ENCODE results near the gene MAPK8. TPM values are rescaled to one million over a fixed set of nuclear protein-coding genes. Genes with fewer than 3 reads are reported as not detected.

MAPK8 gene
- total RNA-seq, 2 experiments from 2014 or later = 47.8 to 50.6 TPM

DNA sequence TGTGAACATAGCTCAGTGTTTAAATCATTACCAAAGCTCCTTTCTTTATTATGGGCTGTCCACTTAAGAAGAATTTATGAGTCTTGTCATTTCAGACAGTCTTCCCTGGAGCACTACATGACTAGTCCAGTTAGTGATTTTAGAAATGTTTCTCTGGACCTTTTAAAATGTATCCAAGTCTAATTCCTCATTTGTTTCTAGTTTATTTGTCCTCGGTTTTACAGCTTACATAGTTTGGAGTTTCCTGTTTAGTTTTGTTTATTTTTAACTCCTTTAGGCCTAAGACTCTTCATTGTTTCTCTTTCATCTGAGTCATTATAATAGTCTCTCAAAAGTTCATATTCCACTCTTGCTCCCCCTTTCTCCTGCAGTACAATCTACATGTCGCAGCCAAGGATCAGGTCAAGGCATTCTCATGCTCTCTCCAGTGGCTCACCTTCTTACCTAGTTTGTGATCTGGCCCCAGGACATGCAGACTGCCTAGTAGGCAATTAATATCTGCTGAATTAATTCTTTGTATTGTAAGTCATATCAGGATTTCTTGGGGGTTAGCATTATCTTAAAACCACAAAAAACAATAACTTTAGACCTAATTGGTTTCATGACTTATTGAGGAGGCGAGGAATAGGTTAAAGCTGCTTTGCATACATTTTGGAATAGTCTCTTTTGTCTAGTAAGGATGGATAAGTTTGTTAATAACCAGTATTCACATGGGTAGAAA lies 93.8 kb downstream of the MAPK8 start:
- Histone ChIP-seq H3K9me3 (ENCODE audit: control insufficient read depth in 1 of 2, insufficient read depth in 1 of 2, low read length in 2 of 2) (no peaks in the 10 kb centered on the region), H3K27me3 (ENCODE audit: control insufficient read depth in 1 of 2, insufficient read depth in 2 of 2, low read length in 2 of 2) (no peaks in the 10 kb centered on the region), H3K27ac (ENCODE audit: low read depth in 1 of 2, low read length in 2 of 2) (no peak overlapping the region), H3K4me3 (ENCODE audit: low read length) (no peak overlapping the region), H3K4me1 (ENCODE audit: insufficient read depth, low read length) (no peaks in the 10 kb centered on the region), H3K36me3 (ENCODE audit: insufficient read depth, low read length) (peaks cover 3% of the 10 kb centered on the region)
- intact Hi-C loops (cut with DNase I, micrococcal nuclease) = no loop called here
- ChIA-PET CTCF (no interaction called here), POLR2A (no interaction called here)
- TF ChIP-seq, protein P1, sequence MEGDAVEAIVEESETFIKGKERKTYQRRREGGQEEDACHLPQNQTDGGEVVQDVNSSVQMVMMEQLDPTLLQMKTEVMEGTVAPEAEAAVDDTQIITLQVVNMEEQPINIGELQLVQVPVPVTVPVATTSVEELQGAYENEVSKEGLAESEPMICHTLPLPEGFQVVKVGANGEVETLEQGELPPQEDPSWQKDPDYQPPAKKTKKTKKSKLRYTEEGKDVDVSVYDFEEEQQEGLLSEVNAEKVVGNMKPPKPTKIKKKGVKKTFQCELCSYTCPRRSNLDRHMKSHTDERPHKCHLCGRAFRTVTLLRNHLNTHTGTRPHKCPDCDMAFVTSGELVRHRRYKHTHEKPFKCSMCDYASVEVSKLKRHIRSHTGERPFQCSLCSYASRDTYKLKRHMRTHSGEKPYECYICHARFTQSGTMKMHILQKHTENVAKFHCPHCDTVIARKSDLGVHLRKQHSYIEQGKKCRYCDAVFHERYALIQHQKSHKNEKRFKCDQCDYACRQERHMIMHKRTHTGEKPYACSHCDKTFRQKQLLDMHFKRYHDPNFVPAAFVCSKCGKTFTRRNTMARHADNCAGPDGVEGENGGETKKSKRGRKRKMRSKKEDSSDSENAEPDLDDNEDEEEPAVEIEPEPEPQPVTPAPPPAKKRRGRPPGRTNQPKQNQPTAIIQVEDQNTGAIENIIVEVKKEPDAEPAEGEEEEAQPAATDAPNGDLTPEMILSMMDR (IDR thresholded peaks at IDR 0.05) = no peak
- Mint-ChIP-seq H3K36me3 (ENCODE audit: low read depth) (peaks cover 13% of the 10 kb centered on the region), H3K4me1 (ENCODE audit: low read depth) (peaks cover 28% of the 10 kb centered on the region), H3K9me3 (no peaks in the 10 kb centered on the region), H3K27ac (no peak overlapping the region), H3K4me3 (no peak overlapping the region), H3K27me3 (no peaks in the 10 kb centered on the region)
- DNase-seq (no peak), ATAC-seq (ENCODE audit: poor library complexity) (no peak)

DNA sequence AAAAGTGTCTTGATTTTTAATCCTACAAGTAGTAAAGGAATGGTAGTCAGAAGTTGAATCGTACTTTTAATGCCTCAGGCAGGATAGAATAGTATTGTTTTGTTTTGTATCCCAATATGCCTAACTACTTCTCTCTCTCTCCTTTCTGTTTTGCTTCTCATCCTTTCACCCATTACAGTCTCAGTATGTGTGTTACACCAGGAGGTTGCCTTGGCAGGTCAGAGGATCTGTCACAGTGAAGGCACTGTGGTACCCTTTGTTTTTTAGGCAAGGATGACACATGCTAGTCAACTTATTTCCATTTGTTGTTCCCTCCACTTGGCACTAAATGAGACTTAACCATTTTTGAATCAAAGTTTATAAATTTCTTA lies 94.4 kb downstream of the MAPK8 start:
- Mint-ChIP-seq H3K27ac (no peak overlapping the region), H3K9me3 (no peaks in the 10 kb centered on the region), H3K4me3 (no peak overlapping the region), H3K4me1 (ENCODE audit: low read depth) (peaks cover 28% of the 10 kb centered on the region), H3K27me3 (no peaks in the 10 kb centered on the region), H3K36me3 (ENCODE audit: low read depth) (peaks cover 17% of the 10 kb centered on the region)
- intact Hi-C loops (cut with DNase I, micrococcal nuclease) = no loop called here
- Histone ChIP-seq H3K4me3 (ENCODE audit: low read length) (no peak overlapping the region), H3K27ac (ENCODE audit: low read depth in 1 of 2, low read length in 2 of 2) (no peak overlapping the region), H3K27me3 (ENCODE audit: control insufficient read depth in 1 of 2, insufficient read depth in 2 of 2, low read length in 2 of 2) (no peaks in the 10 kb centered on the region), H3K9me3 (ENCODE audit: control insufficient read depth in 1 of 2, insufficient read depth in 1 of 2, low read length in 2 of 2) (no peaks in the 10 kb centered on the region), H3K36me3 (ENCODE audit: insufficient read depth, low read length) (peaks cover 3% of the 10 kb centered on the region), H3K4me1 (ENCODE audit: insufficient read depth, low read length) (no peaks in the 10 kb centered on the region)
- ChIA-PET CTCF (no interaction called here), POLR2A (no interaction called here)
- ATAC-seq (ENCODE audit: poor library complexity) (no peak), DNase-seq (no peak)
- TF ChIP-seq, protein P1 (IDR thresholded peaks at IDR 0.05) = no peak

DNA sequence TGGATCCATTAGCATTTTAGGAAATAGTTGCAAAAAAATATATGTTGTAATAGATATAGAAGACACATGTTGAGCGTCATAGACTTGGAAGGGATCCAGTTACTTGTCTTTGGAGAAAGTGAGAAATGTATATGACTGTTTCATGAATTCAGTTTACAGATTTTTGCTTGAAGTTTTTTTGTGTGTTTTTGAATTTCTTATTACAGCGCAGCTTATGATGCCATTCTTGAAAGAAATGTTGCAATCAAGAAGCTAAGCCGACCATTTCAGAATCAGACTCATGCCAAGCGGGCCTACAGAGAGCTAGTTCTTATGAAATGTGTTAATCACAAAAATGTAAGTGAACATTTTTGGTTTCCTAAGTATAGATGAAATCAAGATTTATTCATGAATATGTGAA lies 98.2 kb downstream of the MAPK8 start:
- no peak for ATAC-seq (ENCODE audit: poor library complexity)
- Histone ChIP-seq H3K9me3 (ENCODE audit: control insufficient read depth in 1 of 2, insufficient read depth in 1 of 2, low read length in 2 of 2) (no peaks in the 10 kb centered on the region), H3K4me3 (ENCODE audit: low read length) (no peak overlapping the region), H3K36me3 (ENCODE audit: insufficient read depth, low read length) (peaks cover 23% of the 10 kb centered on the region), H3K27ac (ENCODE audit: low read depth in 1 of 2, low read length in 2 of 2) (no peak overlapping the region), H3K27me3 (ENCODE audit: control insufficient read depth in 1 of 2, insufficient read depth in 2 of 2, low read length in 2 of 2) (no peaks in the 10 kb centered on the region), H3K4me1 (ENCODE audit: insufficient read depth, low read length) (no peaks in the 10 kb centered on the region)
- Mint-ChIP-seq H3K4me3 (no peak overlapping the region), H3K27ac (no peak overlapping the region), H3K9me3 (no peaks in the 10 kb centered on the region), H3K27me3 (no peaks in the 10 kb centered on the region), H3K4me1 (ENCODE audit: low read depth) (peaks cover 10% of the 10 kb centered on the region), H3K36me3 (ENCODE audit: low read depth) (peaks cover 21% of the 10 kb centered on the region)
- TF ChIP-seq, protein P1 (IDR thresholded peaks at IDR 0.05) = no peak
- intact Hi-C loops (cut with DNase I, micrococcal nuclease) = no loop called here
- ChIA-PET POLR2A (no interaction called here), CTCF (no interaction called here)
- DNase-seq = no peak

All from CD4-positive, alpha-beta T cell (primary cell).